Upper lobe of left lung (tissue), 4 donors: ENCODE results near the gene ENTPD6.
"Not testable (repeated sequence)": the region's sequence is repeated elsewhere in the genome, so short reads cannot be mapped to it uniquely, and the experiment has no call there.

Source experiments
- CTCF ChIP-seq, 6 experiments: fragments of 450-650 bp in 4 of 6; fragments of 200-600 bp in 2 of 6; sonication (generic) in 2 of 6; IDR thresholded peaks; one replicate each; pipeline ENCODE4 v1.5.1; 2016 to 2019; ENCODE audit warnings: antibody characterized with exemption in 6 of 6
- POLR2A ChIP-seq, 4 donors: fragments of 450-650 bp; IDR thresholded peaks; one replicate each; pipeline ENCODE4 v1.5.1; 2016 to 2017; ENCODE audit warnings: antibody characterized with exemption in 4 of 4, mild to moderate bottlenecking in 2 of 4

DNA sequence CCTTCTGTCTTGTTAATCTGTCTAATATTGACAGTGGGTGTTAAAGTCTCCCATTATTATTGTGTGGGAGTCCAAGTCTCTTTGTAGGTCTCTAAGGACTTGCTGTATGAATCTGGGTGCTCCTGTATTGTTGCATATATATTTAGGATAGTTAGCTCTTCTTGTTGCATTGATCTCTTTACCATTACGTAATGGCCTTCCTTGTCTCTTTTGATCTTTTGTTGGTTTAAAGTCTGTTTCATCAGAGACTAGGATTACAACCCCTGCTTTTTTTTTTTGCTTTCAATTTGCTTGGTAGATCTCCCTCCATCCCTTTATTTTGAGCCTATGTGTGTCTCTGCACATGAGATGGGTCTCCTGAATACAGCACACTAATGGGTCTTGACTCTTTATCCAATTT is 11.1 kb upstream of the ENTPD6 start:
- not testable (repeated sequence) for TF ChIP-seq POLR2A, CTCF (IDR thresholded peaks at IDR 0.05)
